Hematopoietic multipotent progenitor cell treated with erythropoietin and hydrocortisone succinate and interleukin-3 and kit ligand, for 17 days (in vitro differentiated cells): Measurements from ENCODE around the gene SPARCL1.
"Not testable (repeated sequence)": the region's sequence is repeated elsewhere in the genome, so short reads cannot be mapped to it uniquely, and the experiment has no call there.

Source experiments
- DNase-seq: peaks from one replicate; pipeline ENCODE4 v3.0.0-alpha.2; 2015; ENCODE audit warnings: low spot score

The SPARCL1 gene

GRCh38 chr4:87499403-87500091 is 29.6 kb downstream of the SPARCL1 start:
- DNase-seq: no peak

GRCh38 chr4:87498446-87498900 is 30.7 kb downstream of the SPARCL1 start:
- no peak for DNase-seq

DNA sequence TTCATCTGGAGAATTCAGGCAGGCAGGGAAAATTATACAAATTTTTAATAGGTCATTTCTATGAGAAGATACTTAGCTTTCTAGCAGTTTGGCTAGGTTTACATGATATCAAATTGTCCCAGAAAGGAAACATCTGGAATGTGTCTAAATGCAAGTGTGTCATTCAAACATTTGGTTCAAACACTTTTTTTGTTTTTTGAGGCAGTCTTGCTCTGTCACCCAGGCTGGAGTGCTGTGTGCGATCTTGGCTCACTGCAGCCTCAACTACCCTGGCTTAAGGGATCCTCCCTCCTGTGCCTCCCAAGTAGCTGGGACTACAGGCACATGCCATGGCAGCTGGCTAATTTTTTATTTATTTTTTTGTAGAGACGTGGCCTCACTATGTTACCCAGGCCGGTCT is 31.6 kb downstream of the SPARCL1 start:
- no peak for DNase-seq

GRCh38 chr4:87497159-87497558 is 32.0 kb downstream of the SPARCL1 start:
- no peak for DNase-seq

- no peak for DNase-seq
Observed at GRCh38 chr4:87493115-87493514, 36.1 kb downstream of the SPARCL1 start.

- DNase-seq: not testable (repeated sequence)
Observed at GRCh38 chr4:87491851-87492250, 37.3 kb downstream of the SPARCL1 start.

- no peak for DNase-seq
Observed at GRCh38 chr4:87491436-87491835, 37.7 kb downstream of the SPARCL1 start.

DNA sequence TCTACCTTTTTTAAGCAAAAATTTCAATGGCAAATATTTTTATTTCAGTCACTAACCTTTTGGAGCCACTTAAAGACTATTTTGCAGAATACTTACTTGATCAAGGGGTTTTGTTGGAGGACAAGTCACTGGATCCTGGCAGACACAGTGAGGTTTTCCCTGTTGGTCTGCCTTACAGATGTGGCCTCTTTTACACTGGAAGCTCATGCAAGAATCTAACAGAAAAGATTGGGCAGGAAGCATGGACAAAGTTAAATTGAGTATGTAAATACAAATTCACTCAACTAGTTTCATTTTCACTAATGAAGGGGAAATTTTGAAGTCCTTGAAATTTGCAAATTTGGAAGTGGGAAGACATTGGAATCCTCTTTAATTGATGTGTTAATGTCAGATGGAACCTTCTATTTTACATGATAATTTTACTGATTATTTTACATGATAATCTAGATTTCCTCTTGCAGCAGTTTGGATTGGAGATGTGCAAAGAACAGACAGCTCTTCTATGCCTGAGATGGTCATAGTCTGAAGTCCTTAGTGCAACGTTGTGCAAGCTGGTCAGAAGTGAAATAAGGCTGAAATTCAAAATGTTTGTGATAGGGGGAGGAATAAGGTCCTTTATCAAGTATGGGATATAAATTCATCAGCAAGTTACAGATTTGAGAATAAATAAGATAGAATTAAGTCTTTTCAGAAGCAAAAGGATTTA is 38.4 kb downstream of the SPARCL1 start:
- DNase-seq: no peak

- DNase-seq: no peak
Observed at GRCh38 chr4:87489678-87490077, 39.5 kb downstream of the SPARCL1 start.

GRCh38 chr4:87488666-87489065 is 40.5 kb downstream of the SPARCL1 start:
- not testable (repeated sequence) for DNase-seq

GRCh38 chr4:87483247-87483646 is 45.9 kb downstream of the SPARCL1 start:
- not testable (repeated sequence) for DNase-seq

DNA sequence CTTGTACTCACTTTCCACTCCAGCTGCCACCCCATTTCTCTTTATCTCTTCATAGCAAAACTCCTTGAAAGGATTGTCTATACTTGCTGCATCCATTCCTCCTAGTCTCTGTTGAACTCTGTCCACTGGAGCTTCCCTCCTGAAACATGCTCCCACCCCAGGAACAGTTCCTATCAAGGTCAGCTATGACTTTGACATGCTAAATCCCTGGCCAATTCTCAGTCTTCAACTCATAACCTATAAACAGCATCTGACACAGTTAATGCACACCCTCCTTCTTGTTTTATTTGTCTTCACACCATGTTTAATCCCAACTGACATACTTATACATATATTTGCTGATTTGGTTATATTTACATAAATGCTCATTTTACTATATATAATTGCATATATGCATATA is 47.8 kb downstream of the SPARCL1 start:
- DNase-seq: no peak

DNA sequence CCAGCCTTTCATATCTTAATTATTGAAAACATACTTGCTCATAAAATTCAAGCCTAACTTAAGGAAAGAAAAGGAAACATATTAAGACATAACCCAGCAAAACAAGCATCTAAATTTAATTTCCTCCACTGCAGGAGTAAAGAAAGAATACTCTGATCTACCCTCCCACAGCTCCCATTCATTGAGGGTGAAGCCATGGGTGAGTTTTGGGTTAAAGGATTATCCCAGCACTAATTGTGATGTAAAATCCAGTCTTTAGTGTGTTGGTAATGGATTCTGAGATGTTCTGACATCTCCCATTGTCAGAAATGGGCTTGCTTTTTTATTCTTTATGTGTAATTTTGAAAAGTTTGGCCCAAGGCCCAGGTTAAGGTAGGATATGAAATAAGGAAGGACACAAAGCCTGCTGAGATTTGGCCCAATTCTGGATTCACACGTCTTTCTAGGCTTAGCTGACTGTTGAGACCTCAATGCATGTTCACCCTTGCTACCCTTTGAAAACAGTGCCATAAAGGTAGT is 50.4 kb downstream of the SPARCL1 start:
- no peak for DNase-seq

DNA sequence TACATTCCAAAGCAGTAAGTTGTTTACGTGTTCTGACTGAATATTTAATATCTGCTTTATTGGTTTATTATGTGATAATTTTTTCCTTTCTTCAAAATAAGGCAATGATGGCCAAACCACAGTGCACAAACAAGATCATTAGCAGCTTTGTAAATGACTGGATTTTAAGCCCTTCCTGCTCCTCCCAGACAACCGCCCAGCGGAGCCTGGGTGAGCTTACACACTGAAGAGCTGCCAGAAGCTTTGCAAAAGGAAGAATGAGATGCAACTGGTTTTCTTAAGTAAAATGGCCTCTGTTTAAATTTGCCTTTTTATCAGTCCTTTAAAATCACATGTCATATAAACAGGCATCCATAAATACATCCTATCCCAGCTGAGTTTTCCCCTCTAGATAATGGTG is 52.2 kb downstream of the SPARCL1 start:
- no peak for DNase-seq

DNA sequence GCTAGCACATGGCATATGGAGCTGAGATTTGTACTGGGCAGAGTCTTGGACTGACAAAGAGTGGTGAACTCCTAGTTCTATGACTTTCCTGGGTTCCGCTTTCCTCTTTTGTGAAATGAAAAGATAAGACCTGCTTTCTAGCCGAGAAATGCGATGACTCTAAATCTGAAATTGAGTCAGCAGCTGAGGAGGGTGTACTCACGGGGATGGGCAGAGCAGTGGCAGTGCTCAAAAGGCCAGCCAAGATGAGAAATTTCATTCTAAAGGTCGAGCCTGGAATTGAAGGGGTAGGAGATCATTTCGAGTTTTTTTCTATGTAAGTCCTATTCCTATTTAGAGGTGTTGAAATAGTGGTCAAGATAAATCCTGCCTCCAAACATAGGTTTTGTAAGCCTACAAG is 59.8 kb downstream of the SPARCL1 start:
- DNase-seq: no peak

GRCh38 chr4:87465739-87466366 is 63.3 kb downstream of the SPARCL1 start:
- peak; percentile 74 for DNase-seq

DNA sequence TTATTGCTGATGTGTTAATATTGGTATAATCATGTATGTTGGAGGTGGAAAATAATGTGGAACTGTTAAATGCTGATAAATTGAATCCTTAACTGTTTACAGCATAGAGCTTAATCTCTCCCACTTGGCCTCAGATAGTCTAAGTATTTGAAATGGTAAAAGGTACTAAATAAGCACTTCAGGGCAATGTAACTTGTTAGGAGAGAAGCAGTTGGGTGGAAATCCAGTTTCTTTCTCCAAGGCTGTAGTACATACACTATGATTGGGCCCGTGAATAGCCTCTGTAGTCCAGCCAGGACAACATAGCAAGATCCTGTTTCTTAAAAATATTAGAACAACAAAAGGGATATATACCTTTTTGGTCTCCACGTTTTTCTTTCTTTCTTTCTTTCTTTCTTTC is 67.1 kb downstream of the SPARCL1 start:
- DNase-seq: no peak

DNA sequence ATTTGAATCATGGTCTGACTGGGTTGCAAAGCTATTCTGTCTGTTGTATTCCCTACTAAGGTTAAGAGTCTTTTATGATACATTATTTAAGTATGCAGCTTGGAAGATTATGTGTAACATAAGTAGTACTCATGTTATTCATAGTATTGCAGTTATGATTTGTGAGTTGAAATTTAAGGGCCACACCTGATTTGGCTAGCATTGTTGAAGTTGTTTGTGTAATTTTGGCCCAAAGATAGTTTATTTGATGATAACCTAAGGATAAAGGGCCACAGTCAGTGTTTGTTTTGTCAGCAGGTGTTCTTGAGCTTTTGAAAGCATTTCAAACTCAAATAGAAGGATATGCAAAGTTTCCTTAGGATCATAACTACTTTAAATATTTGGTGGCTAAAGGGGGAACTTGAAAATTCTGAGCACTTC is 67.9 kb downstream of the SPARCL1 start:
- no peak for DNase-seq

GRCh38 chr4:87458913-87459312 is 70.3 kb downstream of the SPARCL1 start:
- DNase-seq: no peak

DNA sequence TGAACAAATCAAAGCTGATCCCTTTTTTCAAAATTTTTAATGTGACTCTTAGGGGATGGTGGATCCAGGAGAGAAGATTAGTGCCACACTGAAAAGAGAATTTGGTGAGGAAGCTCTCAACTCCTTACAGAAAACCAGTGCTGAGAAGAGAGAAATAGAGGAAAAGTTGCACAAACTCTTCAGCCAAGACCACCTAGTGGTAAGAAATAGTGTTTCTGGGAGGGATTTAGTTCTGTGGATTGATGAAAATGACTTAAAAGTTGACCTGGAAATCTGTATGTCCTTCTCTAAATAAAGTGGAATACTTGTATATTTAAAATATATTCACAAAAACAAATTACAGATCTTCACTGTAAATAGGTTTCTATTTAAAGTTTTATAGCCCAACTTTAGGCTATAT is 77.6 kb downstream of the SPARCL1 start:
- no peak for DNase-seq

GRCh38 chr4:87446375-87446774 is 82.8 kb downstream of the SPARCL1 start:
- DNase-seq: not testable (repeated sequence)

DNA sequence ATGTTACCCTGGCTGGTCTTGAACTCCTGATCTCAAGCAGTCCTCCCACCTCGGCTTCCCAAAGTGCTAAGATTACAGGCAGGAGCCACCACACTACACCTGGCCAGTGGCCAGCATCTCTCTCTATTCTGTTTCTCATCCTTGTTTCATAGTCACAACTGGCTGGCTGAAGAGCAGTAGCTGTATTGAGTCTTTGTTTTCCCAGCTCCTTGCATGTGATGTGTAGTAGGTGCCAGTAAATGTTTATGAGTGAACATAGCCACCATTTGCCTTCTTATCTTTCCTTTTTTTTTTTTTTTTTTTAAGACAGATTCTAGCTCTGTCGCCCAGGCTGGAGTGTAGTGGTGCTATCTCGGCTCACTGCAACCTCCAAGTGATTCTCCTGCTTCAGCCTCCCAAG is 83.2 kb downstream of the SPARCL1 start:
- DNase-seq: no peak

DNA sequence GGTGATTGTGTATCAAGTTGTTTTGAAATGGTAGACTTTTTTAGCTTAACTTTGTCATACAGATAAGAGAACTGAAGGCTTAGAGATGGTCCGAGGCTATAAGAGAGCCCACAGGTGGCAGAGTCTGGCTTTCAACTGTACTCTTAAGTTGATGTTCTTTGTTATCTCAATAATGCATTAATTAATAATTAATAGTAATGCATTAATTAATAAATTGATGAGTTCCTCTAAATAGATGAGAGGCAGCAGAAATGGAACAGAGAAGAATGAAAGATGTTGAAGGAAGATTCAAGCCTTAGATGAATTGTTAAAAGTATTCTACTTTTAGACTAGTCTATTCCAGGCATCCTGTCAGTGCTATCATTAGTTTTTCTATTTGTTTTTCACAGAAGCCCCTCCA is 84.4 kb downstream of the SPARCL1 start:
- DNase-seq: no peak
